GM18951 (cell line): Measurements from ENCODE around the gene CACNA1H.

ENCODE experiments used
- POLR2A ChIP-seq: IDR thresholded peaks from 4 replicates; pipeline ENCODE4 v1.6.1; 2011; ENCODE audit warnings: mild to moderate bottlenecking; ENCODE audit not compliant: insufficient read length, insufficient read depth; ENCODE audit errors: extremely low read depth
- in situ Hi-C: fragments of 300-500 bp; cut with MboI; formaldehyde crosslinking; loops from one replicate; pipeline ENCODE4 v1.12.0; 2022; ENCODE audit warnings: low sequenced_read_pairs, mixed read lengths, inconsistent platforms; ENCODE audit not compliant: unreplicated experiment

CACNA1H gene

GRCh38 chr16:1209081-1209480 is 56.2 kb downstream of the CACNA1H start:
- in situ Hi-C loops, result no loop called here
- no peak for TF ChIP-seq POLR2A

- TF ChIP-seq POLR2A, result no peak
- in situ Hi-C loops, result no loop called here
Measured at GRCh38 chr16:1210461-1210860, 57.6 kb downstream of the CACNA1H start.

GRCh38 chr16:1211451-1212268 is 58.8 kb downstream of the CACNA1H start:
- in situ Hi-C loops, result no loop called here
- TF ChIP-seq POLR2A, result no peak

GRCh38 chr16:1212616-1213194 is 59.8 kb downstream of the CACNA1H start:
- TF ChIP-seq POLR2A, result no peak
- in situ Hi-C loops, result no loop called here

- TF ChIP-seq POLR2A, result no peak
- in situ Hi-C loops, result no loop called here
Measured at GRCh38 chr16:1213231-1213630, 60.3 kb downstream of the CACNA1H start.

GRCh38 chr16:1213796-1214372 is 61.0 kb downstream of the CACNA1H start:
- TF ChIP-seq POLR2A, result no peak
- in situ Hi-C loops, result no loop called here

GRCh38 chr16:1214719-1215118 is 61.8 kb downstream of the CACNA1H start:
- in situ Hi-C loops, result no loop called here
- no peak for TF ChIP-seq POLR2A

GRCh38 chr16:1215574-1216295 is 62.8 kb downstream of the CACNA1H start:
- in situ Hi-C loops, result no loop called here
- no peak for TF ChIP-seq POLR2A

GRCh38 chr16:1216296-1216619 is 63.4 kb downstream of the CACNA1H start:
- in situ Hi-C loops, result no loop called here
- TF ChIP-seq POLR2A, result no peak

GRCh38 chr16:1216681-1217400 is 63.9 kb downstream of the CACNA1H start:
- in situ Hi-C loops, result no loop called here
- TF ChIP-seq POLR2A, result no peak

- in situ Hi-C loops, result no loop called here
- no peak for TF ChIP-seq POLR2A
Measured at GRCh38 chr16:1217526-1217925, 64.6 kb downstream of the CACNA1H start.

GRCh38 chr16:1218061-1218929 is 65.4 kb downstream of the CACNA1H start:
- in situ Hi-C loops, result no loop called here
- no peak for TF ChIP-seq POLR2A
